K562 (cell line): ENCODE measurements around the gene CST5. TPM values are rescaled to one million over a fixed set of nuclear protein-coding genes. Genes with fewer than 3 reads are reported as not detected.

Experiments used
- ATF4 ChIP-seq: fragments of 450-650 bp; formaldehyde crosslinking; IDR thresholded peaks from 2 replicates; pipeline ENCODE4 v1.4.0; 2022; ENCODE audit warnings: mild to moderate bottlenecking, moderate library complexity
- CREB3L1 ChIP-seq: fragments of 450-650 bp; IDR thresholded peaks from 2 replicates; pipeline ENCODE4 v1.6.1; 2014; ENCODE audit warnings: low read depth, mild to moderate bottlenecking, moderate library complexity, borderline replicate concordance
- JUND ChIP-seq, 2 experiments: IDR thresholded peaks; 2 replicates in 1 of 2; 3 replicates in 1 of 2; pipeline ENCODE4 v1.6.1; 2011; ENCODE audit warnings: borderline replicate concordance in 2 of 2, low read depth in 2 of 2, low read length in 2 of 2, improper control_type of control experiment in 1 of 2, missing biosample characterization in 1 of 2, missing genetic modification characterization in 1 of 2, missing genetic modification reagents in 1 of 2
- KAT8 ChIP-seq: fragments of 450-650 bp; IDR thresholded peaks from 2 replicates; pipeline ENCODE4 v1.6.1; 2016; ENCODE audit warnings: low read depth, mild to moderate bottlenecking
- MITF ChIP-seq: IDR thresholded peaks from 2 replicates; pipeline ENCODE4 v1.6.1; 2014; ENCODE audit warnings: antibody characterized with exemption
- RBM22 ChIP-seq: fragments of 200-400 bp; formaldehyde crosslinking; IDR thresholded peaks from 2 replicates; pipeline ENCODE4 v1.6.1; 2018; ENCODE audit warnings: low read length, low read depth; ENCODE audit not compliant: poor library complexity, severe bottlenecking
- SMARCE1 ChIP-seq: fragments of 450-650 bp; IDR thresholded peaks from 2 replicates; pipeline ENCODE4 v1.7.1; 2016; ENCODE audit warnings: mild to moderate bottlenecking
- ZKSCAN3 ChIP-seq: fragments of 250-450 bp; sonication (Bioruptor Pico); IDR thresholded peaks from 2 replicates; pipeline ENCODE4 v1.4.0; 2020
- ZNF696 ChIP-seq: fragments of 250-450 bp; sonication (Bioruptor Pico); conservative IDR thresholded peaks from 2 replicates; pipeline ENCODE4 v1.4.0; 2020; ENCODE audit warnings: mild to moderate bottlenecking, moderate library complexity
- ZNF778 ChIP-seq: fragments of 450-650 bp; formaldehyde crosslinking; IDR thresholded peaks from 2 replicates; pipeline ENCODE4 v1.4.0; 2020; ENCODE audit warnings: mild to moderate bottlenecking, moderate library complexity
- polyA plus RNA-seq, 8 experiments: library from polyadenylated mRNA; depleted of rRNA in 4 of 8; stranded (reverse) in 5 of 8; unstranded in 3 of 8; fragments of >200 nt; fragmentation: Nextera tagmentation in 2 of 8; fragmentation: Illumina TruSeq in 1 of 8; extraction: Ambion mirVana in 2 of 8; extraction: Trizol in 1 of 8; gene quantifications; 2 replicates each; pipeline versions ENCODE4 v1.2.1 to v1.2.3, GENCODE V29; 2011 to 2014; ENCODE audit warnings: inconsistent platforms in 1 of 8, missing spikeins in 1 of 8
- total RNA-seq, 7 experiments: library from RNA; depleted of rRNA in 6 of 7; stranded (reverse); fragments of >200 nt in 6 of 7; fragmentation: Illumina TruSeq in 2 of 7; extraction: Trizol in 2 of 7; gene quantifications; 2 replicates each; pipeline versions ENCODE4 v1.2.1 to v1.2.3, GENCODE V29; 2011 to 2021; ENCODE audit warnings: low replicate concordance in 1 of 7

CST5 gene
- total and polyA plus RNA-seq, 9 of the 15 experiments (the other 6 are each of a cell fraction or from before 2014, with no cell fraction given), result not detected

GRCh38 chr20:23917024-23917725 lies 37.6 kb upstream of the CST5 start (continued):
- no peak for TF ChIP-seq CREB3L1
- TF ChIP-seq ZNF778 (CRISPR knock-in tag), result no peak
- no peak for TF ChIP-seq ZNF696 (CRISPR knock-in tag)
- TF ChIP-seq SMARCE1, result no peak
- TF ChIP-seq RBM22, result no peak
- TF ChIP-seq JUND (IDR thresholded peaks at IDR 0.05; ENCODE audit: borderline replicate concordance, low read depth, low read length), result no peak
- no peak for TF ChIP-seq JUND (tag; IDR thresholded peaks at IDR 0.05; ENCODE audit: borderline replicate concordance, low read depth, low read length)
- no peak for TF ChIP-seq ZKSCAN3
- no peak for TF ChIP-seq KAT8
- TF ChIP-seq MITF, result no peak
- no peak for TF ChIP-seq ATF4 (CRISPR knock-in tag)
